ENCODE results near the gene BIK.

DNA sequence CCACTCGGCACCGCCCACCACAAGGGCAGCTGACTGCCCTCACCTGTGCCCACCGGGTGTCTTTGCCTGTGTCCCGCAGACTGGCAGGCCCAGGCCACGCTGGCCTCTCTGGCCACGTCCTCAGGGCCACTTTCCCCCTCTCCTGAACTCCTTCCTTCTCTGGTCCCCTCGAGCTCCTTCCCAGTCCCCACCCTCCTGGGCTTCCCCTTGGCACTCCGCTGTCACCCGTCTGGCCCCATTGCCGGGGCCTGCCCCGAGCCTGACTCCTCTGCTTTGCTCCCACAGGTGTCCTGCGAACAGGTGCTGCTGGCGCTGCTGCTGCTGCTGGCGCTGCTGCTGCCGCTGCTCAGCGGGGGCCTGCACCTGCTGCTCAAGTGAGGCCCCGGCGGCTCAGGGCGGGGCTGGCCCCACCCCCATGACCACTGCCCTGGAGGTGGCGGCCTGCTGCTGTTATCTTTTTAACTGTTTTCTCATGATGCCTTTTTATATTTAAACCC, 18.4 kb downstream of the BIK start:
- TF ChIP-seq, protein P1, sequence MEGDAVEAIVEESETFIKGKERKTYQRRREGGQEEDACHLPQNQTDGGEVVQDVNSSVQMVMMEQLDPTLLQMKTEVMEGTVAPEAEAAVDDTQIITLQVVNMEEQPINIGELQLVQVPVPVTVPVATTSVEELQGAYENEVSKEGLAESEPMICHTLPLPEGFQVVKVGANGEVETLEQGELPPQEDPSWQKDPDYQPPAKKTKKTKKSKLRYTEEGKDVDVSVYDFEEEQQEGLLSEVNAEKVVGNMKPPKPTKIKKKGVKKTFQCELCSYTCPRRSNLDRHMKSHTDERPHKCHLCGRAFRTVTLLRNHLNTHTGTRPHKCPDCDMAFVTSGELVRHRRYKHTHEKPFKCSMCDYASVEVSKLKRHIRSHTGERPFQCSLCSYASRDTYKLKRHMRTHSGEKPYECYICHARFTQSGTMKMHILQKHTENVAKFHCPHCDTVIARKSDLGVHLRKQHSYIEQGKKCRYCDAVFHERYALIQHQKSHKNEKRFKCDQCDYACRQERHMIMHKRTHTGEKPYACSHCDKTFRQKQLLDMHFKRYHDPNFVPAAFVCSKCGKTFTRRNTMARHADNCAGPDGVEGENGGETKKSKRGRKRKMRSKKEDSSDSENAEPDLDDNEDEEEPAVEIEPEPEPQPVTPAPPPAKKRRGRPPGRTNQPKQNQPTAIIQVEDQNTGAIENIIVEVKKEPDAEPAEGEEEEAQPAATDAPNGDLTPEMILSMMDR (IDR thresholded peaks at IDR 0.05; ENCODE audit: low read length), result no peak
- TF ChIP-seq EZH2 (optimal IDR thresholded peaks at IDR 0.05; ENCODE audit: low read depth, low read length) (no peak), EZH2phosphoT487 (IDR thresholded peaks at IDR 0.05; ENCODE audit: low read length) (no peak)

Measured in MM.1S (cell line).